HS-27A (cell line): ENCODE measurements around the gene IRF2BP1.

Source experiments
- DNase-seq: peaks from one replicate; pipeline ENCODE4 v3.0.0-alpha.2; 2012; ENCODE audit warnings: low read depth, missing footprints

Gene IRF2BP1

GRCh38 chr19:45860359-45861259, 25.3 kb downstream of the IRF2BP1 start:
- no peak for DNase-seq

- DNase-seq = no peak
Measured at GRCh38 chr19:45854167-45854778, 31.7 kb downstream of the IRF2BP1 start.

DNA sequence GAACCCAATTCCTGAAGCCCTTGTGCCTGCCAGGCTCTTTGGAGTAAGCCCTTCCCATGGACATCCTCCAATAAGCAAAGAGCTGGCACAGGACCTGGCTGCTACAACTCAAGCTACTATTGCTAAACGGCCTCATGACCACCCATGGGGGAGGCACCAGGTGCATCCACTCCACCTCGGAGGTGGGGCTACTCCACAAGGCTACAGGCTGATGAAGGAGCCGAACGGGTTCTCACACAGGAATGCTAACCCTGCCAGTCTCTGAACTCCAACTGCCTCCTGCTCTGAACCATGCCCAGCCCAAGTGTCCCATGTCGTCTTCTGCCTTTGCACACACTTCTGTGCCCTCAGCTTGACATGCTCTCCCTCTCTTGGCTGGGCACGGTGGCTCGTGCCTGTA, 33.0 kb downstream of the IRF2BP1 start:
- no peak for DNase-seq

- DNase-seq = no peak
Measured at GRCh38 chr19:45852145-45852750, 33.7 kb downstream of the IRF2BP1 start.

DNA sequence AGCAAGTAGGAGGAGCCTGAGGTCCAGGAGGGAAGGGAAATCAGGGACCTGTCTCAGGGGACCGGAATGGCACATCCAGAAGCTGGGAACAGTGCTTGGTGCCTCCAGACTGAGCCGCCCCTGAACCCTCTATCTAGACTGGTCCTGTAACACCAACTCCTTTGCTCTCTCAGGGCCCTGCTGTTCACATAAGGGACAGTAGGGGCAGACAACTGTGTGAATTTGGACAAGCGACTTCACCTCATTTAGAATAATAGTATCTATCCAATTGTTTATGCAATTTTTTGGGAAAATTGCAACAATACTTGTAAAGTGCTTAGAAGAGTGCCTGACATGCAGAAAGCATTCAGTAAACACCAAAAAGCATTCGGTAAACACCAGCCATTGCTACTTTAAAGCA, 37.0 kb downstream of the IRF2BP1 start:
- DNase-seq = no peak

- no peak for DNase-seq
Measured at GRCh38 chr19:45847663-45848062, 38.3 kb downstream of the IRF2BP1 start.

GRCh38 chr19:45842198-45842597, 43.7 kb downstream of the IRF2BP1 start:
- no peak for DNase-seq

DNA sequence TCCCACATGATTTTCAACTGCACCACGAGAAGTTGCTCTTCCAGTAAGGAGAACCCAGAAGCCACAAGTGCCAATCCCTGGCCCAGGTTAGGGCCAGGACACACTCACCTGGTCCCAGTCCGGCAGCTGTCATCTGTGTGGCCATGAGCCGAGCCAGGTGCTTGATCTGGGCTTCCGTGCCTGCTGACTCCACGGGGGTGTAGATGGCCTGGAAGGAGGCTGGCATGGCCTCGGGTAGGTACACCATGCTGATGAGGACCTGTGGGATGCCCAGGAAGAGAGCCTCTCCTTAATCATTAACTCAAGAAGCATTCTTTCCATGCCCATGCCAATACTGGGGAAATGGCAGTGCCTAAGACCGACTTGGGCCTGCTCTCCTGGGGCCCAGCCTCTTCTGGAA, 51.0 kb downstream of the IRF2BP1 start:
- DNase-seq = no peak
